Mesodermal cell (in vitro differentiated cells): ENCODE measurements around the gene FAM136A.
A peak's percentile ranks its signal among the peaks of the same experiment; 100 is the strongest.

ENCODE experiments used
- H3K27ac ChIP-seq: 2 replicates; pipeline ENCODE4 v1.7.0; 2013; ENCODE audit warnings: mild to moderate bottlenecking, low read depth, low read length, moderate library complexity; ENCODE audit not compliant: severe bottlenecking
- H3K36me3 ChIP-seq: 2 replicates; pipeline ENCODE4 v1.7.1; 2013; ENCODE audit warnings: mild to moderate bottlenecking, low read length, moderate library complexity; ENCODE audit not compliant: control insufficient read depth, insufficient read depth
- H3K4me1 ChIP-seq: one replicate; pipeline ENCODE4 v1.7.1; 2013; ENCODE audit warnings: mild to moderate bottlenecking, low read length; ENCODE audit not compliant: insufficient read depth, control insufficient read depth, poor library complexity, severe bottlenecking
- H3K4me3 ChIP-seq: 2 replicates; pipeline ENCODE4 v1.7.0; 2013; ENCODE audit warnings: low read length, control low read depth, mild to moderate bottlenecking; ENCODE audit not compliant: insufficient read depth, poor library complexity, severe bottlenecking; ENCODE audit errors: extremely low read depth
- H3K9me3 ChIP-seq: 2 replicates; pipeline ENCODE4 v1.7.1; 2013; ENCODE audit warnings: mild to moderate bottlenecking, low read length, moderate library complexity; ENCODE audit not compliant: control insufficient read depth
- WGBS, 2 experiments: methylation state at CpG; one replicate each; pipeline ENCODE4 v1.1.5; 2013; ENCODE audit warnings: missing lambda C conversion rate in 2 of 2; ENCODE audit not compliant: insufficient coverage in 2 of 2; 5-methylcytosine and 5-hydroxymethylcytosine counted together

FAM136A gene

DNA sequence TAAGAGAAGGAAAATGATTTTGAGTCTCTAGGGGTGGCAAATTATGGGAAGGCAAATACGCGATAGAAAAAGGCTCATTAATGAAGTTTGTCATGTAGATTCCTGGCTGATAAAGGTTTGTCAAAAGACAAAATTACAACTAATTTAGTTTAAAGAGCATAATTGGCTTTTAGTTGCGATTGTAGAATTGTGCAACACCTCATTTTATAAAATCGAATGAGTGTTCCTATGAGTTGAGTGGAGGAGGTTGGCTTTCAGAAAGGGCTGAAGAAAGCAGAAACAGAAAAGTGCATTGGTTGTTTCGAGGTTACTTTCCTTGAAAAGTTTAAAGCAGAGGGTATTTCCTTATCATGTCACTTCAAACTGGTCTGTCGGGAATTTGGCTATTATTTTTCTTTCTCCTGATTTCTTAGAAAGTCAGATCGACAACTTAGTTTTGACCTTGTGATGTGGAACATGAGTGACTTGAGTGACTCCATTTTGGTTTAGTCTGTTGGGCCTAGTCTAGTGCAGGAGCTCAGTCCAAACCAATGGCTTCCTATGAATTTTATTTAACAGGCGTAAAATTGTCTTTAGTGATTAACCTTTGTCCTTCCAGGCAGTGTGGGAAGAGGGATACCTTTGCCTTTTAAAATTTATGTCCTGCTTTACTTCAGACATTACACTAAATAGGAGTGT, 46.1 kb downstream of the FAM136A start:
- 100% methylated on average over 4 to 5 of the region's 8 CpGs for WGBS, 2 experiments
- Histone ChIP-seq H3K4me3 (no peak overlapping the region), H3K9me3 (no peaks in the 10 kb centered on the region), H3K27ac (no peak overlapping the region), H3K36me3 (peaks cover 9% of the 10 kb centered on the region), H3K4me1 (peaks cover 7% of the 10 kb centered on the region)

DNA sequence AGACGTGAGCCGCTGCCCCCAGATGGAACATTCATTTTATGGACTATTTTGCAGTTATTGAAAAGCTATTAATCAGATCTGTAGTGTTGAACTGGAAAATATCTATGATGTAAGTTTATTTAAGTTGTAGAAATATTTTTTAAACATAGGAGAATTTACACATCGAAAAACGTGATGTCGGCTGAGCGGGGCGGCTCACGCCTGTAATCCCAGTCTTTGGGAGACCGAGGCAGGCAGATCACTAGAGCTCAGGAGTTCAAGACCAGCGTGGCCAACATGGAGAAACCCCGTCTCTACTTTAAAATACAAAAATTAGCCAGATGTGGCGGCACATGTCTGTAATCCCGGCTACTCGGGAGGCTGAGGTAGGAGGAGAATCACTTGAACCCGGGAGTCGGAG, 51.4 kb downstream of the FAM136A start:
- Histone ChIP-seq H3K36me3 (peaks cover 14% of the 10 kb centered on the region), H3K4me3 (no peak overlapping the region), H3K9me3 (no peaks in the 10 kb centered on the region), H3K4me1 (no peaks in the 10 kb centered on the region), H3K27ac (no peak overlapping the region)
- whole genome bisulfite sequencing, 2 experiments, result 92 to 97% methylated on average over 14 to 16 of the region's 16 CpGs

DNA sequence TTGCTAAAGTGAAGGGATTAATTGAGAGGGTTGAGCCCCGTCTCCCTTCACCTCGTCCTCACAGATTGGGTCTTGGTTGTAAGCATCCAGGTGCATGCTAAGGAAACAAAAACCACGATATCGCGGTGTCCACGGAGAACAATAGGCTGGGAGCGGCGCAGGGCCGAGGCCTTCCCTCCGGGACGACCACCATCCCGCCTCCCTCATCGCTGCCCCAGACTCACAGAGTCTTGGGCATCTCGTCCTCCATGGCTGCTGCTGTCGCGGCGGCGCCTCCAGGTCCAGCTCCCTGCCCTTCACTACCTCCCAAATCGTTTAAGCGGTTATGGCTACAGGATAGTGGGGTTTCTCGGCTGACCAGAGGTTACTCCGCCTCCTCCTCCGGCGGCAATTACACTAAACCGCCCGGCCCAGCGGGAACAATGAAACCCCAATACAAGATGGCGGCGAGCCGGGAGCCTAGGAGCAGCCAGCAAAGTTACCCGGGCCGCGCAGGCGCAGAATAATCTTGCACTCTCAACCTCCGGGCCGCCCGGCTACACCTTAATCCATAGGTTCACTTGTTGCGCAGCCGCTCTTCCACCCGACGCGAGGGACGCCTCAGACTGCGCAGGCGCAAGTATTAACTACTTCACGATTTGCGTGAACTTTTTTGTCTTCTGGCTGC, 53.6 kb downstream of the FAM136A start, which contains the start of gene TIA1:
Gene TIA1, minus strand, starts transcription at position 448 of the 667 bp plus-strand sequence. Its CDS starts 198 bp downstream, at position 250.
- WGBS, 2 experiments, result 0% methylated on average over 29 to 44 of the region's 47 CpGs

DNA sequence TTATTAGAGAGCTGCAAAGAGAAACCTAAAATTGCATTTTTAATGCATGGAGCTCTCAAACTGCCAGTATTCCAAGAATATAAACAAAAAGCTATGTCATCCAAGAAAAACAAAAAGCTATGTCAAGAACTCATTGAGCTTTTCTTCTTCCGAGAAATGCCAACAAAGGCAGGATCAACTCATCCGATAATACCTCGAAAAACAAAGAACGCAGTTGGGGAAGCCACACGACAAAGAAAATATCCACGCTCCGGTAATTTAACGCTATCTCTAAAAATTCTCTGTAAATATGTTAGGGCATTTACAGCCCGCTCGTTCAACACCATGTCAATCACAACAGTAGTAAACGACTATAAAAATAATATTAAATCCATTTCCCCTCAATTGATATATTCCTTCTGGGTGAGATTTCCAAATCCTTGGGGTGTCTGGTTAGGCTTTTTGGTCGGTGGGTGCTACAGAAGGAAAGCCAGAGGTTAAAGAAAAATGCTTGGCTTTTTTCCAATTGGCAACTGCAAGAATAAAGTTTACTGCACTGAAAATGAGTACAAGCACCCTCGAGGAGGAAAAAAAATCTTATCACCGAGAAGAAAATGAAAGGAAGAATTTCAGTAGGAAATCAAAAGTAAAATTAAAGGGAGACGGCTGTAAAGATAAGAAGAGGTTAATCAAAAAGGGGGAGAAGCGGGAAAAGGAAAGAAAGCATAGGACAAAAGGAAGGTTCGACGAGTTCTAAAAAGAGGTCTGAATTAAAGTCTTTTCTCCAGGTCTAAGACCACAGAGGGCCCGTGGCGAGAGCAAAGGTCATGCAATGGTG, 54.3 kb downstream of the FAM136A start:
- Histone ChIP-seq H3K4me1 (no peaks in the 10 kb centered on the region), H3K9me3 (no peaks in the 10 kb centered on the region), H3K4me3 (peak overlapping the region; percentile 88), H3K27ac (peak overlapping the region; percentile 100), H3K36me3 (peaks cover 31% of the 10 kb centered on the region)
- 0% methylated on average over 9 to 10 of the region's 20 CpGs for WGBS, 2 experiments

More for the DNA sequence above, 53.6 kb downstream of the FAM136A start, which contains the start of gene TIA1:
- H3K4me1 ChIP-seq, result no peaks in the 10 kb centered on the region
- peak within 1 kb of the TSS; percentile 88 for H3K4me3 ChIP-seq
- no peaks in the 10 kb centered on the region for H3K9me3 ChIP-seq
- H3K36me3 ChIP-seq, result peaks cover 24% of the 10 kb centered on the region
- H3K27ac ChIP-seq, result peak within 1 kb of the TSS; percentile 100
